Tibial artery (tissue), 4 donors: ENCODE data around the gene XBP1.

Source experiments
- DNase-seq, 2 donors: peaks; one replicate each; pipeline ENCODE4 v3.0.0-alpha.2; 2019
- H3K27ac ChIP-seq, 2 donors: fragments of 200-600 bp; sonication (generic) in 1 of 2; 1 replicate in 1 of 2; 2 replicates in 1 of 2; pipeline ENCODE4 v1.5.1; 2018 to 2019; ENCODE audit warnings: mild to moderate bottlenecking in 1 of 2
- H3K27me3 ChIP-seq, 2 donors: fragments of 200-600 bp; sonication (generic) in 1 of 2; one replicate each; pipeline versions ENCODE4 v1.5.1 to v1.6.0; 2016 to 2019
- H3K36me3 ChIP-seq, 3 donors: fragments of 200-600 bp; sonication (generic) in 2 of 3; one replicate each; pipeline ENCODE4 v1.5.1; 2016 to 2019; ENCODE audit warnings: mild to moderate bottlenecking in 2 of 3
- H3K4me1 ChIP-seq, 4 donors: fragments of 200-600 bp; sonication (generic) in 2 of 4; 1 replicate in 3 of 4; 2 replicates in 1 of 4; pipeline ENCODE4 v1.5.1; 2016 to 2019
- H3K4me3 ChIP-seq, 2 donors: fragments of 200-600 bp; sonication (generic) in 1 of 2; 1 replicate in 1 of 2; 2 replicates in 1 of 2; pipeline ENCODE4 v1.5.1; 2018 to 2019; ENCODE audit warnings: mild to moderate bottlenecking in 2 of 2
- H3K9me3 ChIP-seq, 3 donors: fragments of 200-600 bp; sonication (generic) in 1 of 3; one replicate each; pipeline ENCODE4 v1.5.1; 2016 to 2019
- CTCF ChIP-seq, 2 experiments: fragments of 200-600 bp in 1 of 2; fragments of 450-650 bp in 1 of 2; IDR thresholded peaks; one replicate each; pipeline ENCODE4 v1.5.1; 2017 to 2019; ENCODE audit warnings: antibody characterized with exemption in 2 of 2, mild to moderate bottlenecking in 1 of 2, moderate library complexity in 1 of 2
- intact Hi-C: fragments of 100-400 bp; cut with DNase I; formaldehyde crosslinking; loops from one replicate; pipeline ENCODE4 v1.15.0; 2023; ENCODE audit warnings: low total_unique reads

The XBP1 gene

GRCh38 chr22:28815729-28816128, 15.4 kb upstream of the XBP1 start:
- no peaks in the 10 kb centered on the region for H3K9me3 ChIP-seq
- H3K4me3 ChIP-seq: no peak overlapping the region
- TF ChIP-seq CTCF (IDR thresholded peaks at IDR 0.05): no peak
- no peaks in the 10 kb centered on the region for H3K27me3 ChIP-seq
- H3K4me1 ChIP-seq: peaks cover 0 to 32% (median 18%) of the 10 kb centered on the region in 4 donors
- peaks cover 0 to 8% (median 0%) of the 10 kb centered on the region in 3 donors for H3K36me3 ChIP-seq
- intact Hi-C loops: no loop called here
- no peak for DNase-seq
- no peak overlapping the region for H3K27ac ChIP-seq

GRCh38 chr22:28815111-28815510, 14.7 kb upstream of the XBP1 start:
- H3K36me3 ChIP-seq: peaks cover 0 to 8% (median 0%) of the 10 kb centered on the region in 3 donors
- no peaks in the 10 kb centered on the region for H3K27me3 ChIP-seq
- H3K9me3 ChIP-seq: no peaks in the 10 kb centered on the region
- intact Hi-C loops: no loop called here
- no peak for DNase-seq
- H3K27ac ChIP-seq: peak overlapping the region; percentile 48 to 59
- H3K4me1 ChIP-seq: peaks cover 0 to 32% (median 17%) of the 10 kb centered on the region in 4 donors
- no peak for TF ChIP-seq CTCF (IDR thresholded peaks at IDR 0.05)
- H3K4me3 ChIP-seq: no peak overlapping the region

GRCh38 chr22:28813772-28814518, 13.6 kb upstream of the XBP1 start:
- Histone ChIP-seq H3K27ac (peak overlapping the region; percentile 48 to 59), H3K4me1 (peaks cover 0 to 28% (median 13%) of the 10 kb centered on the region in 4 donors)

GRCh38 chr22:28812516-28812915, 12.1 kb upstream of the XBP1 start:
- Histone ChIP-seq H3K9me3 (no peaks in the 10 kb centered on the region), H3K36me3 (peaks cover 0 to 15% (median 8%) of the 10 kb centered on the region in 3 donors), H3K27me3 (no peaks in the 10 kb centered on the region), H3K4me3 (no peak overlapping the region), H3K27ac (peak overlapping the region in 1 of 2 donors; percentile 59), H3K4me1 (peaks cover 0 to 16% (median 8%) of the 10 kb centered on the region in 4 donors)
- intact Hi-C loops: no loop called here
- no peak for TF ChIP-seq CTCF (IDR thresholded peaks at IDR 0.05)
- DNase-seq: peak in 1 of 2 donors; percentile 6

More at GRCh38 chr22:28813772-28814518, 13.6 kb upstream of the XBP1 start:
- H3K27me3 ChIP-seq: no peaks in the 10 kb centered on the region
- no peak overlapping the region for H3K4me3 ChIP-seq
- peak; percentile 43 to 69 for DNase-seq
- intact Hi-C loops: no loop called here
- TF ChIP-seq CTCF (IDR thresholded peaks at IDR 0.05): no peak
- no peaks in the 10 kb centered on the region for H3K9me3 ChIP-seq
- H3K36me3 ChIP-seq: peaks cover 0 to 8% (median 4%) of the 10 kb centered on the region in 3 donors

GRCh38 chr22:28810821-28811491, 10.6 kb upstream of the XBP1 start:
- peak in 1 of 2 donors; percentile 48 for DNase-seq
- no peak for TF ChIP-seq CTCF (IDR thresholded peaks at IDR 0.05)
- intact Hi-C loops: loop anchor here (2.0 kb wide), 1 partner anchor 34 kb away; no protein-coding TSS in a partner anchor
- Histone ChIP-seq H3K27ac (no peak overlapping the region), H3K4me1 (peaks cover 0 to 16% (median 8%) of the 10 kb centered on the region in 4 donors), H3K9me3 (no peaks in the 10 kb centered on the region), H3K4me3 (no peak overlapping the region), H3K27me3 (no peaks in the 10 kb centered on the region), H3K36me3 (peaks cover 0 to 15% (median 8%) of the 10 kb centered on the region in 3 donors)
